ENCODE measurements around the gene SERINC5.

Gene SERINC5

GRCh38 chr5:80254767-80255430, 949 bp downstream of the SERINC5 start:
- H2BK15ac ChIP-seq (replicated peaks; ENCODE audit: low read depth), result no peak overlapping the region
- H3K27me3 ChIP-seq (ENCODE audit: insufficient read depth, low read length, poor library complexity), result no peaks in the 10 kb centered on the region
- H3K56ac ChIP-seq (ENCODE audit: low read length), result peak overlapping the region; percentile 88
- H3K36me3 ChIP-seq (ENCODE audit: control insufficient read depth, insufficient read depth, low read length), result no peaks in the 10 kb centered on the region
- H2BK120ac ChIP-seq (ENCODE audit: low read depth, low read length), result no peak overlapping the region
- H3K4me2 ChIP-seq (ENCODE audit: low read length), result peak overlapping the region; percentile 59
- no peak overlapping the region for H3K4ac ChIP-seq (ENCODE audit: low read depth, low read length)
- DNase-seq, result no peak
- no peak overlapping the region for H4K8ac ChIP-seq (ENCODE audit: low read depth, low read length)
- H3K27ac ChIP-seq (ENCODE audit: low read depth, low read length), result no peak overlapping the region
- peaks cover 11% of the 10 kb centered on the region for H3K4me1 ChIP-seq (ENCODE audit: control insufficient read depth, low read depth, low read length)
- peak overlapping the region; percentile 78 for H3K18ac ChIP-seq (ENCODE audit: low read length)
- no peak overlapping the region for H3K23ac ChIP-seq (ENCODE audit: low read length)
- H4K5ac ChIP-seq (ENCODE audit: low read length), result no peak overlapping the region
- no peak overlapping the region for H2BK5ac ChIP-seq (ENCODE audit: low read length)
- H3K79me2 ChIP-seq (ENCODE audit: control insufficient read depth, insufficient read depth, low read length), result peaks cover 53% of the 10 kb centered on the region
- H3K4me3 ChIP-seq (ENCODE audit: low read length), result peak overlapping the region; percentile 57
- peak overlapping the region; percentile 77 for H3K9ac ChIP-seq (ENCODE audit: low read length)
- WGBS (ENCODE audit: extremely low coverage, insufficient coverage, low lambda C conversion rate), result no CpG with 5 or more reads among the region's 23 CpGs
- H3K79me1 ChIP-seq (ENCODE audit: low read length), result peaks cover 10% of the 10 kb centered on the region
- no peak overlapping the region for H2AK5ac ChIP-seq (ENCODE audit: low read length)

- no peak overlapping the region for H2AK5ac ChIP-seq (ENCODE audit: low read length)
- H4K8ac ChIP-seq (ENCODE audit: low read depth, low read length), result no peak overlapping the region
- H3K4me2 ChIP-seq (ENCODE audit: low read length), result no peak overlapping the region
- H2BK120ac ChIP-seq (ENCODE audit: low read depth, low read length), result no peak overlapping the region
- no peak overlapping the region for H3K27ac ChIP-seq (ENCODE audit: low read depth, low read length)
- DNase-seq, result no peak
- H2BK15ac ChIP-seq (replicated peaks; ENCODE audit: low read depth), result no peak overlapping the region
- peaks cover 63% of the 10 kb centered on the region for H3K79me2 ChIP-seq (ENCODE audit: control insufficient read depth, insufficient read depth, low read length)
- no peak overlapping the region for H4K5ac ChIP-seq (ENCODE audit: low read length)
- no peak overlapping the region for H3K18ac ChIP-seq (ENCODE audit: low read length)
- H3K23ac ChIP-seq (ENCODE audit: low read length), result no peak overlapping the region
- H3K4ac ChIP-seq (ENCODE audit: low read depth, low read length), result no peak overlapping the region
- H3K27me3 ChIP-seq (ENCODE audit: insufficient read depth, low read length, poor library complexity), result no peaks in the 10 kb centered on the region
- H3K56ac ChIP-seq (ENCODE audit: low read length), result no peak overlapping the region
- WGBS (ENCODE audit: extremely low coverage, insufficient coverage, low lambda C conversion rate), result no CpG with 5 or more reads among the region's 8 CpGs
- no peak overlapping the region for H3K4me3 ChIP-seq (ENCODE audit: low read length)
- H3K36me3 ChIP-seq (ENCODE audit: control insufficient read depth, insufficient read depth, low read length), result no peaks in the 10 kb centered on the region
- peaks cover 12% of the 10 kb centered on the region for H3K4me1 ChIP-seq (ENCODE audit: control insufficient read depth, low read depth, low read length)
- no peak overlapping the region for H3K9ac ChIP-seq (ENCODE audit: low read length)
- no peak overlapping the region for H2BK5ac ChIP-seq (ENCODE audit: low read length)
- peaks cover 12% of the 10 kb centered on the region for H3K79me1 ChIP-seq (ENCODE audit: low read length)
Observed at GRCh38 chr5:80251636-80252035, 4.2 kb downstream of the SERINC5 start.

- Histone ChIP-seq H4K8ac (ENCODE audit: low read depth, low read length) (no peak overlapping the region), H3K4me1 (ENCODE audit: control insufficient read depth, low read depth, low read length) (peaks cover 12% of the 10 kb centered on the region), H4K5ac (ENCODE audit: low read length) (no peak overlapping the region), H3K4ac (ENCODE audit: low read depth, low read length) (no peak overlapping the region), H3K18ac (ENCODE audit: low read length) (no peak overlapping the region), H3K27me3 (ENCODE audit: insufficient read depth, low read length, poor library complexity) (no peaks in the 10 kb centered on the region), H3K27ac (ENCODE audit: low read depth, low read length) (no peak overlapping the region), H3K4me2 (ENCODE audit: low read length) (no peak overlapping the region), H3K79me1 (ENCODE audit: low read length) (peaks cover 12% of the 10 kb centered on the region), H3K56ac (ENCODE audit: low read length) (no peak overlapping the region), H3K23ac (ENCODE audit: low read length) (no peak overlapping the region), H2BK120ac (ENCODE audit: low read depth, low read length) (no peak overlapping the region), H2BK5ac (ENCODE audit: low read length) (no peak overlapping the region), H3K9ac (ENCODE audit: low read length) (no peak overlapping the region), H3K36me3 (ENCODE audit: control insufficient read depth, insufficient read depth, low read length) (no peaks in the 10 kb centered on the region), H2AK5ac (ENCODE audit: low read length) (no peak overlapping the region), H3K4me3 (ENCODE audit: low read length) (no peak overlapping the region), H3K79me2 (ENCODE audit: control insufficient read depth, insufficient read depth, low read length) (peaks cover 61% of the 10 kb centered on the region), H2BK15ac (replicated peaks; ENCODE audit: low read depth) (no peak overlapping the region)
- no CpG with 5 or more reads among the region's 7 CpGs for WGBS (ENCODE audit: extremely low coverage, insufficient coverage, low lambda C conversion rate)
- no peak for DNase-seq
Observed at GRCh38 chr5:80250801-80251200, 5.0 kb downstream of the SERINC5 start.

GRCh38 chr5:80249901-80250300, 5.9 kb downstream of the SERINC5 start:
- WGBS (ENCODE audit: extremely low coverage, insufficient coverage, low lambda C conversion rate), result no CpG with 5 or more reads among the region's 1 CpG
- H3K4me1 ChIP-seq (ENCODE audit: control insufficient read depth, low read depth, low read length), result peaks cover 12% of the 10 kb centered on the region

GRCh38 chr5:80248378-80248777, 7.5 kb downstream of the SERINC5 start:
- no peaks in the 10 kb centered on the region for H3K36me3 ChIP-seq (ENCODE audit: control insufficient read depth, insufficient read depth, low read length)
- WGBS (ENCODE audit: extremely low coverage, insufficient coverage, low lambda C conversion rate), result no CpG with 5 or more reads among the region's 2 CpGs
- H3K4ac ChIP-seq (ENCODE audit: low read depth, low read length), result no peak overlapping the region
- H4K5ac ChIP-seq (ENCODE audit: low read length), result no peak overlapping the region
- no peak for DNase-seq
- H3K4me1 ChIP-seq (ENCODE audit: control insufficient read depth, low read depth, low read length), result peaks cover 9% of the 10 kb centered on the region
- H3K79me2 ChIP-seq (ENCODE audit: control insufficient read depth, insufficient read depth, low read length), result peaks cover 56% of the 10 kb centered on the region
- H3K18ac ChIP-seq (ENCODE audit: low read length), result no peak overlapping the region
- H3K4me3 ChIP-seq (ENCODE audit: low read length), result no peak overlapping the region
- H2BK5ac ChIP-seq (ENCODE audit: low read length), result no peak overlapping the region
- no peak overlapping the region for H3K9ac ChIP-seq (ENCODE audit: low read length)
- H3K79me1 ChIP-seq (ENCODE audit: low read length), result peaks cover 11% of the 10 kb centered on the region
- H3K27me3 ChIP-seq (ENCODE audit: insufficient read depth, low read length, poor library complexity), result no peaks in the 10 kb centered on the region
- H3K27ac ChIP-seq (ENCODE audit: low read depth, low read length), result no peak overlapping the region
- H2BK120ac ChIP-seq (ENCODE audit: low read depth, low read length), result no peak overlapping the region
- no peak overlapping the region for H2BK15ac ChIP-seq (replicated peaks; ENCODE audit: low read depth)
- H3K56ac ChIP-seq (ENCODE audit: low read length), result no peak overlapping the region
- H3K4me2 ChIP-seq (ENCODE audit: low read length), result no peak overlapping the region
- no peak overlapping the region for H3K23ac ChIP-seq (ENCODE audit: low read length)
- no peak overlapping the region for H4K8ac ChIP-seq (ENCODE audit: low read depth, low read length)
- no peak overlapping the region for H2AK5ac ChIP-seq (ENCODE audit: low read length)

More at GRCh38 chr5:80249901-80250300, 5.9 kb downstream of the SERINC5 start:
- DNase-seq, result no peak
- Histone ChIP-seq H3K27me3 (ENCODE audit: insufficient read depth, low read length, poor library complexity) (no peaks in the 10 kb centered on the region), H3K4ac (ENCODE audit: low read depth, low read length) (no peak overlapping the region), H2BK5ac (ENCODE audit: low read length) (no peak overlapping the region), H3K79me2 (ENCODE audit: control insufficient read depth, insufficient read depth, low read length) (peaks cover 62% of the 10 kb centered on the region), H2AK5ac (ENCODE audit: low read length) (no peak overlapping the region), H3K23ac (ENCODE audit: low read length) (no peak overlapping the region), H3K79me1 (ENCODE audit: low read length) (peaks cover 13% of the 10 kb centered on the region), H2BK120ac (ENCODE audit: low read depth, low read length) (no peak overlapping the region), H3K18ac (ENCODE audit: low read length) (no peak overlapping the region), H3K56ac (ENCODE audit: low read length) (no peak overlapping the region), H4K5ac (ENCODE audit: low read length) (no peak overlapping the region), H4K8ac (ENCODE audit: low read depth, low read length) (no peak overlapping the region), H3K36me3 (ENCODE audit: control insufficient read depth, insufficient read depth, low read length) (no peaks in the 10 kb centered on the region), H3K4me2 (ENCODE audit: low read length) (no peak overlapping the region), H3K27ac (ENCODE audit: low read depth, low read length) (no peak overlapping the region), H2BK15ac (replicated peaks; ENCODE audit: low read depth) (no peak overlapping the region), H3K4me3 (ENCODE audit: low read length) (no peak overlapping the region), H3K9ac (ENCODE audit: low read length) (no peak overlapping the region)
